Measurements from ENCODE around the gene ANKIB1.
A peak's percentile ranks its signal among the peaks of the same experiment; 100 is the strongest.
"Not testable (repeated sequence)": the region's sequence is repeated elsewhere in the genome, so short reads cannot be mapped to it uniquely, and the experiment has no call there.

The ANKIB1 gene

DNA sequence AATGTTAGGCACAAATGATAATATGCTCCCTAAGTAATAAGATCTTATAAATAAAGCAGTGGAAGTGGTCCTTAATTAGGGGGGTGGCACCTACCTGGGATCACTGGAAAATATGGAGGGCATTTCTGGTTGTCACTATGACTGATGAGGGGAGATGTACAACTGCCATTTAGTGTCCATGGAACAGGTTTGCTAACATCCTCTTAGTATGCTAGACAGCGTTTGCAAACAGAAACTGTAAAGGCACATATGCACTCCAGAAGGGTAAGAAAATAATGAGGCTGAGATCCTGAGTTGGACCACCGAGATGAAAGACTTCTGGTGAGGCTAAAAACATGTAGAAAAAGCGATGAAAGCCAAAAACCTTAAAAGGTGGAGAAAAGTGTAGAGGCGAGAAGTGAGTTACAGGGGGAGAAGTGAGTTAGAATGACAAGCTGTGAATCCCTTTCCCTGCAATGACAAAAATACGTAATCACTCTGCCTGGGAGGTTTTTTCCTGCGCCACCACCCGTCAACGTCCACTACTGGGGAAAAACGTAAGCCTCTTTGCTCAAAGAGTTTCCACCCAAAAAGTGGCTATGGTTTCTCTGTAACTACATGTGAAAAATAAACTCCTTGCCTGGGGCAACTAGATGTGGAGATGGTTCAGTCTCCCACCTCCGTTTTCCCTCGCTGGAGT is 827 bp upstream of the ANKIB1 start:
- H3K4me1 ChIP-seq (ENCODE audit: control insufficient read depth, insufficient read depth, low read length), result peaks cover 15% of the 10 kb centered on the region
- H3K36me3 ChIP-seq (ENCODE audit: control insufficient read depth, insufficient read depth, low read length), result peaks cover 17% of the 10 kb centered on the region
- H3K4me3 ChIP-seq (ENCODE audit: low read depth, low read length), result peak overlapping the region; percentile 87
- peak overlapping the region; percentile 92 for H3K9ac ChIP-seq (ENCODE audit: low read length)
- no peaks in the 10 kb centered on the region for H3K9me3 ChIP-seq (ENCODE audit: control insufficient read depth, insufficient read depth, low read depth, low read length)
- no peaks in the 10 kb centered on the region for H3K27me3 ChIP-seq (ENCODE audit: control insufficient read depth, insufficient read depth, low read length)
- H3K27ac ChIP-seq (ENCODE audit: low read depth, low read length), result peak overlapping the region; percentile 91

DNA sequence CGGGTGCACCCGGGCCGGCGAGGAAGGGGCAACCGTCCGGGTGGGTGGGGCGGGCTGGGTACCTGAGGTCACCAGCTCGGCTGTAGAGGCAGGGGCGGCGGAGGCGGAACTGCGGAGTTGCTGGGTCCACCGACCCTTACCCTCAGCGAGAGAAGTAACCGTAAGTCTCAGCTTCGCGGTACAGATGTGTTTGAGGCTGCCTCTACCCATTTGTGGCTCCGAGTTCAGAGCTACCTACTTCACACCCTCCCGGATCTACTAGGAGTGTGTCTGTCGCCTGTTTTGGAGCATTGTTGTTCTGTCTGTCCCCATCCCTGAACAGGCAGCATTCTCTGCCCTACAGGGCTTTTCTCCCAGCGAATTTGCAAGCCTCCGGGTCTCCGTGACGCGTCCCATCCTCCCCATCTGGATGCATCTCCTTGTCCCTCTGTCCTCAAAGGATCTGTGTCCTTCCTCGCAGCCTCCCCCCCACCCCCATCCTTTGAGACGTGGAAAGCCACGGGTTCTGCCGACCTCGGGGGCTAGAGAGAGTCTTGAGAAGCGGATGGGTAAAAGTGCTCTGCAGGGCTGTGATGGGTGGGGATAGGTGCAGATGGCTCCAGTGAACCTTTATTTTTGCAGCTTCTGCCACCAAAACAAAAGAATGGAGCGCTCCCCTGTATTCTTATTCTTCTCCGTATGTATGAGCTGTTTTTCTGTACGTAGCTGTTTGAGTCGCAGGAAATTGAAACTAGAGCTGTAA is 757 bp downstream of the ANKIB1 start:
- Histone ChIP-seq H3K9me3 (ENCODE audit: control insufficient read depth, insufficient read depth, low read depth, low read length) (no peaks in the 10 kb centered on the region), H3K4me3 (ENCODE audit: low read depth, low read length) (peak overlapping the region; percentile 87), H3K27ac (ENCODE audit: low read depth, low read length) (no peak overlapping the region), H3K36me3 (ENCODE audit: control insufficient read depth, insufficient read depth, low read length) (0 out of 2 replicates have a peak, but pooled peaks cover 3% of the 10 kb centered on the region), H3K27me3 (ENCODE audit: control insufficient read depth, insufficient read depth, low read length) (no peaks in the 10 kb centered on the region), H3K9ac (ENCODE audit: low read length) (peak overlapping the region; percentile 92), H3K4me1 (ENCODE audit: control insufficient read depth, insufficient read depth, low read length) (peaks cover 15% of the 10 kb centered on the region)

DNA sequence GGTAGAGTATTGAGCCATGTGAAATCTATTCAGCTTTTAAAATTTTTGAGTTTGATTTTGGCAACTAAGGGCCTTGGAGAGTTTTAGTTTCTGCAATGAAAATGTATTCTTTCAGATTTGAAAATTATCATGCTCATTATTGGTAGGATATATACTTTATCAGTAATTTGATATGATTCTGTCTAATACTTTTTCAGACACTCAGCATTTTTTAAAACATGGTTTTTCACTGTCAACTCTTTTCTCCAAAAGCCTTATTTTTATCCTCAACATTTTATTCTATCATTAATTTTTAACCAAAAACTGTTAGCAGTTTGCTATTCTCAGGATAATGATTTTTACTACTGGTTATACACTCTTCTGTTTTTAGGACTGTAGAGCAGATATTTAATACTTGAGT is 4.8 kb downstream of the ANKIB1 start:
- H3K27ac ChIP-seq (ENCODE audit: low read depth, low read length), result no peak overlapping the region
- peaks cover 8% of the 10 kb centered on the region; the same call in 1 of the 2 replicates for H3K36me3 ChIP-seq (ENCODE audit: control insufficient read depth, insufficient read depth, low read length)
- H3K9ac ChIP-seq (ENCODE audit: low read length), result no peak overlapping the region
- H3K4me3 ChIP-seq (ENCODE audit: low read depth, low read length), result no peak overlapping the region
- H3K27me3 ChIP-seq (ENCODE audit: control insufficient read depth, insufficient read depth, low read length), result no peaks in the 10 kb centered on the region
- H3K4me1 ChIP-seq (ENCODE audit: control insufficient read depth, insufficient read depth, low read length), result peaks cover 8% of the 10 kb centered on the region
- H3K9me3 ChIP-seq (ENCODE audit: control insufficient read depth, insufficient read depth, low read depth, low read length), result peaks cover 8% of the 10 kb centered on the region; the same call in 1 of the 2 replicates

DNA sequence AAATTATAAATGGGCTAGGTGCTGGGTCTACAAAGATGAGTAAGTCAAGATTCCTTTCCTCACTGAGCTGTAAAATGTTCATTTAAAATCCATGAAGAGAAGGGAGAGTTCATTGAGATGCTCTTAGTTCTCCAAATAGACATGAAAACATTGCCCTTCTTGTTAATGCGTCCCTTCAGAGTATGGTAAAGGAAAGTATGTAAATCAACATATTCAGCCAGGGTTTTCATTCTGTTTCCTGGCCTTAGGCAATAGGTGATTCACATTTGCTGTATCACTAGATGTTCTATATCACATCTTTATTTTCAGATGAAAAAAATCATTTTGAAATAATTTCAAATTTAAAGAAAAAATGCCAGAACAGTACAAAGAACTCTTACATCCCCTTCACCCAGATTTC is 5.4 kb downstream of the ANKIB1 start:
- Histone ChIP-seq H3K9ac (ENCODE audit: low read length) (no peak overlapping the region), H3K27me3 (ENCODE audit: control insufficient read depth, insufficient read depth, low read length) (no peaks in the 10 kb centered on the region), H3K4me3 (ENCODE audit: low read depth, low read length) (no peak overlapping the region), H3K4me1 (ENCODE audit: control insufficient read depth, insufficient read depth, low read length) (peaks cover 8% of the 10 kb centered on the region), H3K36me3 (ENCODE audit: control insufficient read depth, insufficient read depth, low read length) (peaks cover 8% of the 10 kb centered on the region; the same call in 1 of the 2 replicates), H3K9me3 (ENCODE audit: control insufficient read depth, insufficient read depth, low read depth, low read length) (peaks cover 8% of the 10 kb centered on the region; the same call in 1 of the 2 replicates), H3K27ac (ENCODE audit: low read depth, low read length) (no peak overlapping the region)

- Histone ChIP-seq H3K9me3 (ENCODE audit: control insufficient read depth, insufficient read depth, low read depth, low read length) (peaks cover 8% of the 10 kb centered on the region; the same call in 1 of the 2 replicates), H3K4me3 (ENCODE audit: low read depth, low read length) (no peak overlapping the region), H3K4me1 (ENCODE audit: control insufficient read depth, insufficient read depth, low read length) (no peaks in the 10 kb centered on the region), H3K27ac (ENCODE audit: low read depth, low read length) (no peak overlapping the region), H3K27me3 (ENCODE audit: control insufficient read depth, insufficient read depth, low read length) (no peaks in the 10 kb centered on the region), H3K36me3 (ENCODE audit: control insufficient read depth, insufficient read depth, low read length) (peaks cover 8% of the 10 kb centered on the region; the same call in 1 of the 2 replicates), H3K9ac (ENCODE audit: low read length) (no peak overlapping the region)
Measured at GRCh38 chr7:92253251-92253650, 7.5 kb downstream of the ANKIB1 start.

DNA sequence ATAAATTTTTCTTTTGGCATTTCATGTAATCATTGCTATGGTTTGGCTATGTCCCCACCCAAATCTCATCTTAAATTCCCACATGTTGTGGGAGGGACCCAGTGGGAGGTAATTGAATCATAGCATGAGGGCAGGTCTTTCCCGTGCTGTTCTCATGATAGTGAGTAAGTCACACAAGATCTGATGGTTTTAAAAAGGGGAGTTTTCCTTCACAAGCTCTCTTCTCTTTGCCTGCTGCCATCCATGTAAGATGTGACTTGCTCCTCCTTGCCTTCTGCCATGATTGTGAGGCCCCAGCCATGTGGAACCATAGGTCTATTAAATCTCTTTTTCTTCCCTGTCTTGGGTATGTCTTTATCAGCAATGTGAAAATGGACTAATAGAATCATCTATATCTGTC is 9.0 kb downstream of the ANKIB1 start:
- H3K9ac ChIP-seq (ENCODE audit: low read length); H3K27ac ChIP-seq (ENCODE audit: low read depth, low read length); H3K4me1 ChIP-seq (ENCODE audit: control insufficient read depth, insufficient read depth, low read length); H3K4me3 ChIP-seq (ENCODE audit: low read depth, low read length); H3K27me3 ChIP-seq (ENCODE audit: control insufficient read depth, insufficient read depth, low read length); H3K9me3 ChIP-seq (ENCODE audit: control insufficient read depth, insufficient read depth, low read depth, low read length); H3K36me3 ChIP-seq (ENCODE audit: control insufficient read depth, insufficient read depth, low read length): not testable (repeated sequence)

DNA sequence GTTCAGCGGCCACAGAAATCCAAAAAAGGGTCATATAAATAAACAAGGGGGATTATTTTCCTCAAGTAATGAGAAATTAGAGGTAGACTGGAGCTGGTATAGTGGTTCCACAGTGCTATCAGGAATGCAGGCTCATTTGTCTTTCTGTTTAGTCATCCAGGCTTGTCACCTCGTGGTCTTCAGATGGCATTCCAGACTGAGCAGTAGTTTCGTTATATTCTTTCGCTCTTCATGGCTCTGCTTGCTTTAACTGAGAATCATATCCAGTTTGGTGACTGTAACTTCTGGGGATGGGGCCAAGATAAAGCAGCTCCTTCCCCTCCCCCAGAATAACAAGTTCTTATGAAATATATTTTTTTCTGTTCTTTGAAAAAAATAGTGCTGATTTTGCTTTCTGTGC is 9.5 kb downstream of the ANKIB1 start:
- Histone ChIP-seq H3K4me3 (ENCODE audit: low read depth, low read length) (no peak overlapping the region), H3K4me1 (ENCODE audit: control insufficient read depth, insufficient read depth, low read length) (no peaks in the 10 kb centered on the region), H3K27ac (ENCODE audit: low read depth, low read length) (no peak overlapping the region), H3K27me3 (ENCODE audit: control insufficient read depth, insufficient read depth, low read length) (no peaks in the 10 kb centered on the region), H3K9me3 (ENCODE audit: control insufficient read depth, insufficient read depth, low read depth, low read length) (peaks cover 8% of the 10 kb centered on the region; the same call in 1 of the 2 replicates), H3K36me3 (ENCODE audit: control insufficient read depth, insufficient read depth, low read length) (peaks cover 8% of the 10 kb centered on the region; the same call in 1 of the 2 replicates), H3K9ac (ENCODE audit: low read length) (no peak overlapping the region)

- H3K4me3 ChIP-seq (ENCODE audit: low read depth, low read length), result no peak overlapping the region
- peaks cover 4% of the 10 kb centered on the region; the same call in 1 of the 2 replicates for H3K9me3 ChIP-seq (ENCODE audit: control insufficient read depth, insufficient read depth, low read depth, low read length)
- H3K27me3 ChIP-seq (ENCODE audit: control insufficient read depth, insufficient read depth, low read length), result no peaks in the 10 kb centered on the region
- H3K9ac ChIP-seq (ENCODE audit: low read length), result no peak overlapping the region
- H3K27ac ChIP-seq (ENCODE audit: low read depth, low read length), result no peak overlapping the region
- no peaks in the 10 kb centered on the region for H3K36me3 ChIP-seq (ENCODE audit: control insufficient read depth, insufficient read depth, low read length)
- H3K4me1 ChIP-seq (ENCODE audit: control insufficient read depth, insufficient read depth, low read length), result no peaks in the 10 kb centered on the region
Measured at GRCh38 chr7:92259062-92259461, 13.3 kb downstream of the ANKIB1 start.

DNA sequence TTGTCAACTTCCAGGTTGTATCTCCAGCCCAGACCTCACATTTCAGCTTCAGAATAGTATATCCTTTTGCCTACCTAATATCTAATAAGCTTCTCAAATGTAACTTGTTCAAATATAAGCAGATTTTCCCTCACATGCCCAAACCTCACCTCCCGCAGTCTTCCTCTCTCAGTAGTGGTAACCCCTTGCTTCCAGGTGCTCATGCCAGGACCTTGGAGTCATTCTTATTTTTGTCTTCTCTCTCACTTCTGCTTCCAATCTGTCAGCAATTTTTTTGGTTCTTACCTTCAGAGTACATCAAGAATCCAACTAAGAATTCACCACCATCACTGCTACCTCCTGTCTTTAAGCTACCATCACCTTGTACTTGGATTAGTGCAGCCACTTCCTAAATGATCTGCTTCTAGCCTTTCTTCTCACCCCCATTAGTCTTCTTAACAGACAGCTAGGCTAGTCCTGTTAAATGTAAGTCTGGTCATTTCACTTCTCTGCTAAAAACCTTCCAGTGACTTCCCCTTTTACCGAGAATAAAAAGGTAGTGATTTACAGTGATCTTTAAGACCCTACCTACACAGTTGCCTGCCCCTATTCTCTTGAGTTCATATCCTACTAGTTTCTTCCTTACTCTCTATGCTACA is 14.0 kb downstream of the ANKIB1 start:
- Histone ChIP-seq H3K27me3 (ENCODE audit: control insufficient read depth, insufficient read depth, low read length) (no peaks in the 10 kb centered on the region), H3K9me3 (ENCODE audit: control insufficient read depth, insufficient read depth, low read depth, low read length) (peaks cover 3% of the 10 kb centered on the region; the same call in 1 of the 2 replicates), H3K4me1 (ENCODE audit: control insufficient read depth, insufficient read depth, low read length) (no peaks in the 10 kb centered on the region), H3K36me3 (ENCODE audit: control insufficient read depth, insufficient read depth, low read length) (no peaks in the 10 kb centered on the region), H3K4me3 (ENCODE audit: low read depth, low read length) (no peak overlapping the region), H3K9ac (ENCODE audit: low read length) (no peak overlapping the region), H3K27ac (ENCODE audit: low read depth, low read length) (no peak overlapping the region)

GRCh38 chr7:92260248-92260781 is 14.5 kb downstream of the ANKIB1 start:
- Histone ChIP-seq H3K9me3 (ENCODE audit: control insufficient read depth, insufficient read depth, low read depth, low read length) (peaks cover under 1% of the 10 kb centered on the region; the same call in 1 of the 2 replicates), H3K27ac (ENCODE audit: low read depth, low read length) (no peak overlapping the region), H3K4me1 (ENCODE audit: control insufficient read depth, insufficient read depth, low read length) (no peaks in the 10 kb centered on the region), H3K27me3 (ENCODE audit: control insufficient read depth, insufficient read depth, low read length) (no peaks in the 10 kb centered on the region), H3K4me3 (ENCODE audit: low read depth, low read length) (no peak overlapping the region), H3K36me3 (ENCODE audit: control insufficient read depth, insufficient read depth, low read length) (no peaks in the 10 kb centered on the region), H3K9ac (ENCODE audit: low read length) (no peak overlapping the region)

Data from HUES6 (cell line).